NT2/D1 (cell line): ENCODE measurements around the gene PPP1R7.
A peak's percentile ranks its signal among the peaks of the same experiment; 100 is the strongest.

Experiments used
- DNase-seq: peaks from one replicate; pipeline ENCODE4 v3.0.0-alpha.2; 2011; ENCODE audit warnings: low read depth, low spot score
- H3K27me3 ChIP-seq: 2 replicates; pipeline ENCODE4 v1.6.0; 2011; ENCODE audit warnings: mild to moderate bottlenecking; ENCODE audit not compliant: insufficient read length, insufficient read depth
- H3K36me3 ChIP-seq: 2 replicates; pipeline ENCODE4 v1.6.1; 2011; ENCODE audit warnings: mild to moderate bottlenecking, low read length, mixed read lengths; ENCODE audit not compliant: insufficient read depth, insufficient read length
- H3K4me1 ChIP-seq: 2 replicates; pipeline ENCODE4 v1.5.1; 2011; ENCODE audit not compliant: insufficient read depth, insufficient read length
- H3K4me3 ChIP-seq: 2 replicates; pipeline ENCODE4 v1.5.1; 2011; ENCODE audit warnings: low read depth; ENCODE audit not compliant: insufficient read length
- H3K9ac ChIP-seq: 2 replicates; pipeline ENCODE4 v1.6.0; 2011; ENCODE audit warnings: low read depth; ENCODE audit not compliant: insufficient read length
- H3K9me3 ChIP-seq: 2 replicates; pipeline ENCODE4 v1.5.1; 2011; ENCODE audit warnings: mild to moderate bottlenecking, low read length; ENCODE audit not compliant: insufficient read depth
- SUZ12 ChIP-seq: IDR thresholded peaks from 2 replicates; pipeline ENCODE4 v1.6.1; 2011; ENCODE audit not compliant: insufficient read length, insufficient read depth; ENCODE audit errors: extremely low read depth
- YY1 ChIP-seq: IDR thresholded peaks from 2 replicates; pipeline ENCODE4 v1.6.1; 2011; ENCODE audit not compliant: insufficient read length, insufficient read depth
- ZNF274 ChIP-seq: IDR thresholded peaks from 2 replicates; pipeline ENCODE4 v1.6.1; 2011; ENCODE audit warnings: mild to moderate bottlenecking, low read depth, low read length

Gene PPP1R7

GRCh38 chr2:241199286-241199685, 49.0 kb downstream of the PPP1R7 start:
- H3K9ac ChIP-seq = peak overlapping the region; percentile 1
- H3K36me3 ChIP-seq = no peaks in the 10 kb centered on the region
- no peaks in the 10 kb centered on the region for H3K9me3 ChIP-seq
- no peak overlapping the region for H3K4me3 ChIP-seq
- H3K4me1 ChIP-seq = peaks cover 28% of the 10 kb centered on the region
- no peak for DNase-seq
- no peak for TF ChIP-seq SUZ12
- no peak for TF ChIP-seq YY1
- TF ChIP-seq ZNF274 = no peak
- H3K27me3 ChIP-seq = no peaks in the 10 kb centered on the region

GRCh38 chr2:241199897-241200821, 49.9 kb downstream of the PPP1R7 start:
- Histone ChIP-seq H3K4me3 (no peak overlapping the region), H3K9me3 (no peaks in the 10 kb centered on the region), H3K27me3 (no peaks in the 10 kb centered on the region), H3K9ac (no peak overlapping the region), H3K4me1 (peaks cover 30% of the 10 kb centered on the region), H3K36me3 (no peaks in the 10 kb centered on the region)
- no peak for DNase-seq
- no peak for TF ChIP-seq SUZ12
- no peak for TF ChIP-seq YY1

GRCh38 chr2:241200822-241201395, 50.6 kb downstream of the PPP1R7 start:
- no peaks in the 10 kb centered on the region for H3K9me3 ChIP-seq
- no peaks in the 10 kb centered on the region for H3K27me3 ChIP-seq
- H3K4me1 ChIP-seq = peaks cover 28% of the 10 kb centered on the region
- no peak overlapping the region for H3K9ac ChIP-seq
- DNase-seq = no peak
- H3K4me3 ChIP-seq = no peak overlapping the region
- H3K36me3 ChIP-seq = no peaks in the 10 kb centered on the region
- TF ChIP-seq ZNF274 (no peak), YY1 (no peak), SUZ12 (no peak)

- no peaks in the 10 kb centered on the region for H3K27me3 ChIP-seq
- H3K9ac ChIP-seq = peak overlapping the region; percentile 36
- no peaks in the 10 kb centered on the region for H3K36me3 ChIP-seq
- no peaks in the 10 kb centered on the region for H3K9me3 ChIP-seq
- H3K4me1 ChIP-seq = peaks cover 28% of the 10 kb centered on the region
- no peak overlapping the region for H3K4me3 ChIP-seq
- DNase-seq = no peak
- TF ChIP-seq YY1 (no peak), SUZ12 (no peak), ZNF274 (no peak)
These were observed 51.4 kb downstream of the PPP1R7 start for GRCh38 chr2:241201445-241202267.

GRCh38 chr2:241202268-241202585, 52.0 kb downstream of the PPP1R7 start:
- TF ChIP-seq SUZ12 (no peak), YY1 (no peak), ZNF274 (no peak)
- Histone ChIP-seq H3K27me3 (no peaks in the 10 kb centered on the region), H3K9ac (no peak overlapping the region), H3K4me1 (peaks cover 28% of the 10 kb centered on the region), H3K4me3 (no peak overlapping the region), H3K9me3 (no peaks in the 10 kb centered on the region), H3K36me3 (no peaks in the 10 kb centered on the region)
- DNase-seq = no peak

- no peak for TF ChIP-seq SUZ12
- no peak for TF ChIP-seq YY1
- no peak for TF ChIP-seq ZNF274
These were observed 52.4 kb downstream of the PPP1R7 start for GRCh38 chr2:241202681-241203080.

More at GRCh38 chr2:241202681-241203080, 52.4 kb downstream of the PPP1R7 start:
- no peak for DNase-seq
- Histone ChIP-seq H3K9ac (no peak overlapping the region), H3K27me3 (no peaks in the 10 kb centered on the region), H3K4me3 (no peak overlapping the region), H3K9me3 (no peaks in the 10 kb centered on the region), H3K36me3 (no peaks in the 10 kb centered on the region), H3K4me1 (peaks cover 30% of the 10 kb centered on the region)
